PC-9 (cell line): Measurements from ENCODE around the gene TBC1D22A. TPM values are rescaled to one million over a fixed set of nuclear protein-coding genes. Genes with fewer than 3 reads are reported as not detected.

Experiments
- BruUV-seq: library from RNA; stranded (reverse); fragments of 400-500 nt; replicated peaks from 2 replicates; lab custom pipeline; 2021; lab: Mats Ljungman, UMichigan
- CTCF ChIA-PET: fragments of 300-600 bp; sonication (Branson Sonifier 250); formaldehyde crosslinking; loops from one replicate; lab custom pipeline; 2022; ENCODE audit warnings: antibody characterized with exemption; lab: Charles Lee
- POLR2A ChIA-PET: fragments of 300-600 bp; sonication (Branson Sonifier 250); formaldehyde crosslinking; loops from one replicate; lab custom pipeline; 2022; ENCODE audit warnings: antibody characterized with exemption; ENCODE audit not compliant: unreplicated experiment; lab: Charles Lee
- DNase-seq, 2 experiments: peaks; one replicate each; pipeline versions ENCODE4 v3.0.0 to v3.0.0-alpha.2; 2015 to 2022; ENCODE audit warnings: mixed read lengths in 1 of 2
- H2AFZ ChIP-seq: fragments of 200-600 bp; sonication (generic); 2 replicates; pipeline ENCODE4 v1.8.1; 2017; ENCODE audit warnings: antibody characterized with exemption
- H3F3A ChIP-seq: fragments of 200-600 bp; sonication (generic); 2 replicates; pipeline ENCODE4 v1.8.1; 2017; ENCODE audit warnings: antibody characterized with exemption, mild to moderate bottlenecking, low read depth; ENCODE audit not compliant: insufficient read depth
- H3K27ac ChIP-seq: fragments of 200-600 bp; sonication (generic); 2 replicates; pipeline ENCODE4 v1.6.1; 2016; ENCODE audit warnings: mixed run types
- H3K27me3 ChIP-seq: fragments of 200-600 bp; sonication (generic); 2 replicates; pipeline ENCODE4 v1.6.1; 2016; ENCODE audit warnings: low read depth, mixed run types; ENCODE audit not compliant: insufficient read depth
- H3K36me3 ChIP-seq: fragments of 200-600 bp; sonication (generic); 2 replicates; pipeline ENCODE4 v1.6.1; 2016; ENCODE audit warnings: low read depth, mixed run types
- H3K4me1 ChIP-seq: fragments of 200-600 bp; sonication (generic); replicated peaks from 2 replicates; pipeline ENCODE4 v1.6.1; 2016; ENCODE audit warnings: mixed run types; ENCODE audit not compliant: insufficient read depth
- H3K4me2 ChIP-seq: fragments of 200-600 bp; sonication (generic); 2 replicates; pipeline ENCODE4 v1.6.1; 2017; ENCODE audit warnings: mixed run types
- H3K4me3 ChIP-seq: fragments of 200-600 bp; sonication (generic); 2 replicates; pipeline ENCODE4 v1.6.1; 2016; ENCODE audit warnings: mixed run types
- H3K79me2 ChIP-seq: fragments of 200-600 bp; sonication (generic); 2 replicates; pipeline ENCODE4 v1.6.1; 2017; ENCODE audit warnings: low read depth, mixed run types
- H3K9me2 ChIP-seq: fragments of 200-600 bp; sonication (generic); 2 replicates; pipeline ENCODE4 v1.8.1; 2017; ENCODE audit warnings: mild to moderate bottlenecking; ENCODE audit not compliant: insufficient read depth
- H3K9me3 ChIP-seq: fragments of 200-600 bp; sonication (generic); 2 replicates; pipeline ENCODE4 v1.8.1; 2016; ENCODE audit warnings: low read depth; ENCODE audit not compliant: insufficient read depth
- H4K20me1 ChIP-seq: fragments of 200-600 bp; sonication (generic); 2 replicates; pipeline ENCODE4 v1.8.1; 2017; ENCODE audit not compliant: insufficient read depth
- EZH2 ChIP-seq: fragments of 200-600 bp; sonication (generic); IDR thresholded peaks from 2 replicates; pipeline ENCODE4 v1.8.0; 2017; ENCODE audit warnings: antibody characterized with exemption, low read depth
- intact Hi-C: fragments of 100-400 bp; cut with micrococcal nuclease; formaldehyde crosslinking; loops from one replicate; pipeline ENCODE4 v1.10.0; 2022; ENCODE audit not compliant: unreplicated experiment
- total RNA-seq: library from RNA; stranded (reverse); gene quantifications from 2 replicates; pipeline ENCODE4 v1.2.3, GENCODE V29; 2021
- TF ChIP-seq, protein P1 (sequence below): fragments of 200-600 bp; sonication (generic); conservative IDR thresholded peaks from 2 replicates; pipeline ENCODE4 v1.6.1; 2017; ENCODE audit warnings: mixed run types, antibody characterized with exemption, mild to moderate bottlenecking, moderate library complexity

Gene TBC1D22A
- total RNA-seq, 1 experiment from 2014 or later = 40.3 TPM

DNA sequence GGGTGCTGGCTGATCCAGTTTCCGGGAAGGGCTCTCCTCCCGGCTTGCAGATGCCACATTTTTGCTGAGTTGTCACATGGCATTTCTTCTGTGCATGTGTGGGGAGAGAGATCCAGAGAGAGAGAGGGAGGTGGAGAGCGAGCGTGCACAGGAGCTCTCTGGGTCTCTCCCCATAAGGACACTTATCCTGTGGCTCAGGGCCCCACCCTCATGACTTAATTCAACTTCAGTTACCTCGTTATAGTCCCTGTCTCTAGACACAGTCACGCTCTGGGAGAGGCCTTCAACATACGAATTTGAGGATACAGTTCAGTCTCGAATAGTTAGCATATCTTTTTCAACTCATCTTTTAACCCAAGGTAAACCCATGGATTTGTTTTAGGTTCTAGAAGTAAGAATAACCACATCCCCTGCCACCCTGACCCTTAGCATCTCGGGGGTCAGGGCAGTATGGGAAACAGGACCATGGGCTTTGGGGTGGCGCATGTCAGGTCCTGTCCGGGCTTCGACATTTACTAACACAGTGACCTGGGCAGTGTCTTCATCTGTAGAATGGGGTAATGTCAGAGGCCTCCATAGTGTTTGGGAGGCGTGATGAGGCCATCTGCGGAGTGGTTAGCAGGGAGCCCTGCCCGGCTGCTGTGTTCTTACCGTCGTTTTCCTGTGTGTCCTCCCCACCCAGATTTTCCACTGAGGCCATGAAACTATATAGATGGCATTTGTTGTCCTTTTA lies 46.9 kb downstream of the TBC1D22A start:
- H3K9me3 ChIP-seq = no peaks in the 10 kb centered on the region
- CTCF ChIA-PET = no interaction called here
- TF ChIP-seq EZH2 = no peak
- TF ChIP-seq, protein P1, sequence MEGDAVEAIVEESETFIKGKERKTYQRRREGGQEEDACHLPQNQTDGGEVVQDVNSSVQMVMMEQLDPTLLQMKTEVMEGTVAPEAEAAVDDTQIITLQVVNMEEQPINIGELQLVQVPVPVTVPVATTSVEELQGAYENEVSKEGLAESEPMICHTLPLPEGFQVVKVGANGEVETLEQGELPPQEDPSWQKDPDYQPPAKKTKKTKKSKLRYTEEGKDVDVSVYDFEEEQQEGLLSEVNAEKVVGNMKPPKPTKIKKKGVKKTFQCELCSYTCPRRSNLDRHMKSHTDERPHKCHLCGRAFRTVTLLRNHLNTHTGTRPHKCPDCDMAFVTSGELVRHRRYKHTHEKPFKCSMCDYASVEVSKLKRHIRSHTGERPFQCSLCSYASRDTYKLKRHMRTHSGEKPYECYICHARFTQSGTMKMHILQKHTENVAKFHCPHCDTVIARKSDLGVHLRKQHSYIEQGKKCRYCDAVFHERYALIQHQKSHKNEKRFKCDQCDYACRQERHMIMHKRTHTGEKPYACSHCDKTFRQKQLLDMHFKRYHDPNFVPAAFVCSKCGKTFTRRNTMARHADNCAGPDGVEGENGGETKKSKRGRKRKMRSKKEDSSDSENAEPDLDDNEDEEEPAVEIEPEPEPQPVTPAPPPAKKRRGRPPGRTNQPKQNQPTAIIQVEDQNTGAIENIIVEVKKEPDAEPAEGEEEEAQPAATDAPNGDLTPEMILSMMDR = no peak

DNA sequence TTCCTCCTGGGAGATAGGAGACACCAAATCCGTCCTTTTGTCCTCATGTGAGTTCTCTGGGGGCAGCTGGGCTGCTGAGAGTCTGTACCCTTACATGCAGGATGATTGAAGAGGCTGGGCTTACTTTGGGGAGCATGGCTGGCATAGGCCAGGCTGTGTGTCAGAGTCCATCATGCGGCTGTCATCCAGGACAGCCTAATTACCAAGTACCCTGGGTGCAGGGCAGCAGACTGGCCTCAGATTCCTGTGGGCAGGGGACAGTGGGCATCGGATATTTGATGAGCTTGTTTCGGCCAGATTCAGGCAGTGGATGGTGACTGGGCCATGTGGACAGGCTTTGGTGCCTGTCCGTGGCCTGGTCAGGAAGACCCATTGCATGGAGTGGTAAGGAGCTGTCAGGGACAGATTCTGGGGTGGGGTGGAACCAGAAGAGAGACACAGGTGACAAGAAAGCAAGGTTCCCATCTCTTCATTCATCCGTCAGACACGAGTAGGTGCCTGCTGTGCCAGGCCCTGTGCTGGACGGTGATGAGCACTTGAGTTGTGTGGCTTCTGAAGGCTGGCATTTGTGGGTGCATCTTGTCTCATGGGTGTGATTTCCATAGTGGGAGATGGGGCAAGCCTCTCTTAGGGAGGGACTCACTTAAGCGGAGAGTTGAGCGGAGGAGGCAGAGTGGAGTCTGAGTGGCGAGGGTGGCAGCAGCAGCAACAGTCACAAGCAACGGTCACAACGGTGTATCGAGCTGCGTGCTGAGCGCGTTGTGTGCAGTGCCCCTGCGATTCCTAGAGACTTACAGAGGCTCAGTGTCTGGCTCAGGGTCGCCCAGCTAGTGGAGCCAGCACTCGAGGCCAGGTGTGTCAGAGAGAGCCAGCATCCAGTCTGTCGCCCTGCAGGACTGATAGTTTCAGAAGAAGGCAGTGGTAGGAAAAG lies 48.7 kb downstream of the TBC1D22A start:
- no TSS peak for BruUV-seq
- H3K27ac ChIP-seq = no peak overlapping the region
- H4K20me1 ChIP-seq = peaks cover 45% of the 10 kb centered on the region
- no peak for DNase-seq
- no peak for TF ChIP-seq EZH2
- TF ChIP-seq, protein P1 = no peak
- CTCF ChIA-PET = no interaction called here
- no peaks in the 10 kb centered on the region for H3K9me2 ChIP-seq
- POLR2A ChIA-PET = interaction anchor here (0.6 kb wide), 1 partner anchor 43 kb away, joined by 3 read pairs; no protein-coding TSS in a partner anchor
- no peaks in the 10 kb centered on the region for H3K9me3 ChIP-seq
- H3K4me2 ChIP-seq = no peak overlapping the region
- no peaks in the 10 kb centered on the region for H3F3A ChIP-seq
- no peak overlapping the region for H3K4me3 ChIP-seq
- H3K4me1 ChIP-seq = 0 out of 2 replicates have a peak, but pooled peaks cover 2% of the 10 kb centered on the region
- H3K79me2 ChIP-seq = 0 out of 2 replicates have a peak, but pooled peaks cover 4% of the 10 kb centered on the region
- H2AFZ ChIP-seq = no peak overlapping the region
- intact Hi-C loops = no loop called here
- no peaks in the 10 kb centered on the region for H3K27me3 ChIP-seq
- H3K36me3 ChIP-seq = no peaks in the 10 kb centered on the region

More for the DNA sequence above, 46.9 kb downstream of the TBC1D22A start:
- Histone ChIP-seq H3K9me2 (no peaks in the 10 kb centered on the region), H3K27ac (no peak overlapping the region), H3K79me2 (0 out of 2 replicates have a peak, but pooled peaks cover 4% of the 10 kb centered on the region), H2AFZ (no peak overlapping the region), H3K4me3 (no peak overlapping the region), H3K4me2 (no peak overlapping the region), H4K20me1 (peaks cover 40% of the 10 kb centered on the region), H3K36me3 (no peaks in the 10 kb centered on the region), H3K27me3 (no peaks in the 10 kb centered on the region), H3F3A (no peaks in the 10 kb centered on the region), H3K4me1 (no peaks in the 10 kb centered on the region)
- no peak for DNase-seq
- intact Hi-C loops = no loop called here
- POLR2A ChIA-PET = interaction anchor here (0.6 kb wide), 1 partner anchor 11 kb away, joined by 3 read pairs; no protein-coding TSS in a partner anchor
- no TSS peak for BruUV-seq

DNA sequence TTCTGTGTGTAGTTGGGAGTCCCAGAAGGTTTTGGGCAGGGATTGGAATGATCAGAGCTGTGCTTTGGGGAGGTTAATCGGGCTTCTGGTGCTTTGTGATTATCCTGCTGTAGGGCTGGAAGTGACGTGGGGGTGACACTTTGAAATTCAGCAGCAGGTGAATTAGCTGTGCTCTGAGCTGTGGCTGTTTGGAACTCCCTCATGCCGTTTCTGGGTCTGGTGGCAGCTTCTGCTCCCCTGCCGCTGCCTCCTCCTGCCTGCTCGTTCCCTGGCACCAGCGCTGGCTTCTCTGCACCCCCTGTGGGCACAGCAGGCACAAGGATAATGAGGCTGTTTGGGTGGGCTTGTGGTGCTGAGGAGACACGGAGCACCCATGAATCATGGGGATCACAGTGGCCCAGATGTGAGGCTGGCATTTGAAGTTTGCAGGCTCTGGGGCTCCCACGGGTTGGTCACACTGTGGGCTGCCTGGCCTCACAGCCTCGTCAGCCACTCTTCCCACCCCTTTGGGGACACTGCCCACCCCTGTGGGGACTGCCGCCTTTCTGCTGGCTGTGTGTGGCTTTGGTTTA lies 49.7 kb downstream of the TBC1D22A start:
- no peak for TF ChIP-seq EZH2
- TF ChIP-seq, protein P1 = no peak
- H2AFZ ChIP-seq = no peak overlapping the region
- H3K27ac ChIP-seq = no peak overlapping the region
- no peak for DNase-seq
- intact Hi-C loops = no loop called here
- H4K20me1 ChIP-seq = peaks cover 46% of the 10 kb centered on the region
- H3K4me2 ChIP-seq = no peak overlapping the region
- H3K27me3 ChIP-seq = no peaks in the 10 kb centered on the region
- no peaks in the 10 kb centered on the region for H3K9me3 ChIP-seq
- POLR2A ChIA-PET = no interaction called here
- H3K79me2 ChIP-seq = 0 out of 2 replicates have a peak, but pooled peaks cover 5% of the 10 kb centered on the region
- BruUV-seq = no TSS peak
- H3K4me3 ChIP-seq = no peak overlapping the region
- H3K36me3 ChIP-seq = no peaks in the 10 kb centered on the region
- H3F3A ChIP-seq = no peaks in the 10 kb centered on the region
- CTCF ChIA-PET = no interaction called here
- H3K9me2 ChIP-seq = no peaks in the 10 kb centered on the region
- H3K4me1 ChIP-seq = 0 out of 2 replicates have a peak, but pooled peaks cover 5% of the 10 kb centered on the region
